GM19372 (cell line): ENCODE measurements around the gene ERLEC1.
"Not testable (repeated sequence)": the region's sequence is repeated elsewhere in the genome, so short reads cannot be mapped to it uniquely, and the experiment has no call there.

Experiments
- ATAC-seq: cut with Tn5 transposase; IDR thresholded peaks from one replicate; pipeline ENCODE4 v1.9.1; 2021; ENCODE audit warnings: mild to moderate bottlenecking, low read depth, moderate library complexity; ENCODE audit not compliant: unreplicated experiment

Gene ERLEC1

DNA sequence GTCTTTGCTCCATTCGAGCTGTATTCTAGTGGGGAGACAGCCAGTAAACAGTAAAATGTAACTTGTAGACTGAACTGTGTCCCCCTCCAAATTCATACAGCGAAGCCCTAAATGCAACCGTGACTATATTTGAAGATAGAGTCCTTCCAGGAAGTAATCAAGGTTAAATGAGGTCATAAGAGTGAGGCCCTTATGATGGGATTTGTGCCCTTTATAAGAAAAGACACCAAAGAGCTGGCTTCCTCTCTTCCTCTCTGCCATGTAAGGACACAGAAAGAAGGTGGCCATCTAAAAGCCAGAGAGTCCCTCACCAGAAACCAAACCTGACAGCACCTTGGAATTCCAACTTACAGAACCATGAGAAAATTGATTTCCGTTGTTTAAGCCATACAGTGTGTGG is 41.5 kb downstream of the ERLEC1 start:
- no peak for ATAC-seq

DNA sequence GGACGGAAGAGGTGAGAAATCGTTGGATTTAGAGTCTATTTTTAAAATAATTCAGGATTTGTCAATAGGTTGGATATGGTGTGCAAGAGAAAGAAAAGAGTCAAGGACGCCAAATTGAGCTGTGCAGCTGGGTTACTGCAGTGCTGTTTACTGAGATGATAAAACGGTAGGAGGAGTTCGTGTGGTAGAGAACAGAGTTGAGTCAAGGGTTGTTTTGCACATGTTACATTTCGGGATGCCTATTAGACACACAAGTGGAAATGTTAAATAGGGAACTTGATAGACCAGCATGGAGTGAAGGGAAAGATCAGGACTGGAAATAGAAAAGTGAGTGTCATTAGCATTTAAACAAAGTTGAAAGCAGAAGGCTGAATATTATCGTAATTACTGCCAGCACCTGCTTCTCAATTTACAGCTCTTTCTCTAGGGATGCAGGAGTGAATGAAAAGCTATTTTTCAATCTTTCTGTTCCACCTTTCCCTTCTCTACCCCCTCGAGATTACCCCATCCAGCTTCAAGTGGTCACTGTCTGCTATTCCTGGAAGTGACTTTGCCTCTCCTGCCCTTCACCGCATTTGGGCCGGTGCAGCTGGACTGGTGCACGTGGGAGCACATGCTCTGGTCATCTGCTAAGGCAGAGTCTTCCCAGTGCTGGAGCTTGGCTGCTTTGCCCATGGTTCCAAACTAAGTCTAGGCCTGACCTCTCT is 42.6 kb downstream of the ERLEC1 start:
- ATAC-seq: no peak

DNA sequence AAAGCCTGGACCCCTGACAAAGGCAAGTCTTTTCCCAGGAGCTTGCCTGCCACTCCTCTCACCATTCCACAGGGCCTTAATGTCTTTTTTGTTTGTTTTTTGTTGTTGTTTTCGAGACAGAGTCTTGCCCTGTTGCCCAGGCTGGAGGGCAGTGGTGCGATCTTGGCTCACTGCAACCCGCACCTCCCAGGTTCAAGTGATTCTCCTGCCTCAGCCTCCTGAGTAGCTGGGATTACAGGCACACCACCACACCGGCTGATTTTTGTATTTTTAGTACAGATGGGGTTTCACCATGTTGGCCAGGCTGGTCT is 43.1 kb downstream of the ERLEC1 start:
- ATAC-seq: not testable (repeated sequence)

DNA sequence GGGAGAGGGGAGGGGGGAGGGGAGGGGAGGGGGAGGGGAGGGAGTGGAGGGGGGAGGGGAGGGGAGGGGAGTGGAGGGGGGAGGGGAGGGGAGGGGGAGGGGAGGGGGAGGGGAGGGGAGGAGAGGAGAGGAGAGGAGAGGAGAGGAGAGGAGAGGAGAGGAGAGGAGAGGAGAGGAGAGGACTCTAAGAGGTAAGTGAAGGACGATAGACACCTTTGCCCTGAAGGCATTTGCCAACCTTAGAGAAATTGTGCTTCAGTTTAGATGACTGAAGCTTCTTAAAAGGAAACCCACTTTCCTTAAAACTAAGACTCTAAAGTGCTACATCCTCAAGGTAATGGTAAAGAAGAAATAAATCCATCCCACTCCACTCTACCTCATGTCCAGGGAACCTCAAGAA is 53.7 kb downstream of the ERLEC1 start:
- no peak for ATAC-seq

DNA sequence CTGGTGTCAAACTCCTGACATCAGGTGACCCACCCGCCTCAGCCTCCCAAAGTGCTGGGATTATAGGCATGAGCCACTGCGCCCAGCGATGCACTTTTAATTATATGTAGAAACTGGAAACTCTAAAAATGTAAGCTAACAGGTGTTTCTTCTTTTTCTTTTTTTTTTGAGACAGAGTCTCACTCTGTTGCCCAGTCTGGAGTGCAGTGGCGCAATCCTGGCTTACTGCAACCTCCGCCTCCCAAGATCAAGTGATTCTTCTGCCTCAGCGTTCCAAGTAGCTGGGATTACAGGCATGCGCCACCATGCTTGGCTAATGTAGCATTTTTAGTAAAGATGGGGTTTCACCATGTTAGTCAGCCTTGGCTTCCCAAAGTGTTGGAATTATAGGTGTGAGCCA is 54.8 kb downstream of the ERLEC1 start:
- not testable (repeated sequence) for ATAC-seq

DNA sequence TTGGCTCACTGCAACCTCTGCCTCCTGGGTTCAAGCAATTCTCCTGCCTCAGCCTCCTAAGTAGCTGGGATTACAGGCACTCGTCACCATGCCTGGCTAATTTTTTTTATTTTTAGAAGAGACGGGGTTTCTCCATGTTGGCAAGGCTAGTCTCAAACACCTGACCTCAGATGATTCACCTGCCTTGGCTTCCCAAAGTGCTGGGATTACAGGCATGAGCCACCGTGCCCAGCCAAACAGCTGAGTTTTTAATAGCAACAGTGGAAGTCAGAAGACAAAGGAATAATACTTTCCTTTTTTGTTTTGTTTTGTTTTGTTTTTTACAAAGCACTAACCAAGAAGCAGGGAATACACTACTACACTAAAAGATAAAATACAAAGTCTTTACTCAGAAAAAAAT is 56.0 kb downstream of the ERLEC1 start:
- no peak for ATAC-seq

DNA sequence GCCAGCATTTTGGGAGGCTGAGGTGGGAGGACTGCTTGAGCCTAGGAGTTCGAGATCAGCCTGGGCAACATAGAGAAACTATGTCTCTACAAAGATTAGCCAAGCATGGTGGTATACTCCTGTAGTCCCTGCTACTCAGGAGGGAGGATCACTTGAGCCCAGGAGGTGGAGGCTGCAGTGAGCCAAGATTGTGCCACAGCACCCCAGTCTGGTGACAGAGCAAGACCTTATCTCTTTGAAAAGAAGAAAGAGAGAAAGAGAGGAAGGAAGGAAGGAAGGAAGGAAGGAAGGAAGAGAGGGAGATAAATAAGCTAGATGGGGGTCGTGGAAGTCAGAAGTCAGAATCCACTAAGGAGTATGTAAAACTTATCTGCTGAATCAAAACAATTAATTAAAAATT is 56.8 kb downstream of the ERLEC1 start:
- ATAC-seq: no peak

DNA sequence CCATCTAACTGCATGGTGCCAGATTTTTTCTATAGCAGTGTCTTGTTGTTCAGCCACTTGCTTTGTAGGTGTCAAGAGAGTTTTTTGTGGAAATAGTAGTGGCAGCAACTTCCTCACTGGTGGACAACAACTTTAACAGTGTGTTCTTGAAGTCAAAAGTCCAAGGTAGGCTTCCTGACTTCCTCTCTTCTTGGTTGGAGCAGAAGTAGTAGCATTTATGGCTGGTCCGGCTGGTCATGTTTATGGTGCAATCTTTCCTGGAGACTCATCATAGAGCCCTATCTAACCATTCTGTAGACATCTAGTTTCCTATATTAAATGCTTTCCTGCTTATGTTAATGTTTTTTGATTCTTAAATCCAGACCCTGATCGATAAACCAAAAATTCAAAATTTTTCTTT is 61.2 kb downstream of the ERLEC1 start:
- no peak for ATAC-seq

DNA sequence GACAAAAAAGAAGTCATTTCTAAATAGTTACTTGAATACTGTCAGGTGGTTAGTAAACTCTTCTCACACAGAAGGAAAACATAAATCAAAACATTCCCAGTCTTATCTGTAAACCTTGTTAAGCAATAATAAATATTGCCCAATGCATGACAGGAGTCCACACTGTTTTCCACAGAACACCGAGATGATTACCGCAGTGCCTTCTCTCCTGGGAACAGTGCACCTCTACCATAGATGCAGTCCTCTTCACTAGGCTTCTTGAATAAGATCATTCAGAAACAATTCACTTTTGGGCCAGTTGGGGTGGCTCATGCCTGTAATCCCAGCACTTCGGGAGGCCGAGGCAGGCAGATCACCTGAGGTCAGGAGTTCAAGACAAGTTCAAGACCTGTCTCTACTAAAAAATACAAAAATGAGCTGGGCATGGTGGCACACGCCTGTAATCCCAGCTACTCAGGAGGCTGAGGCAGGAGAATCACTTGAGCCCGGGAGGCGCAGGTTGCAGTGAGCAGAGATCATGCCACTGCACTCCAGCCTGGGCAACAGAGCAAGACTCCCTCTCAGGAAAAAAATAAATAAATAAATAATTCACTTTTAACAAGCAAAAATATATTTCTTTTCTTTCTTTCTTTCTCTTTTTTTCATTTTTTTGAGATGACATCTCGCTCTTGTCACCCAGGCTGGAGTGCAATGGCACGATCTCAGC is 64.4 kb downstream of the ERLEC1 start:
- not testable (repeated sequence) for ATAC-seq

DNA sequence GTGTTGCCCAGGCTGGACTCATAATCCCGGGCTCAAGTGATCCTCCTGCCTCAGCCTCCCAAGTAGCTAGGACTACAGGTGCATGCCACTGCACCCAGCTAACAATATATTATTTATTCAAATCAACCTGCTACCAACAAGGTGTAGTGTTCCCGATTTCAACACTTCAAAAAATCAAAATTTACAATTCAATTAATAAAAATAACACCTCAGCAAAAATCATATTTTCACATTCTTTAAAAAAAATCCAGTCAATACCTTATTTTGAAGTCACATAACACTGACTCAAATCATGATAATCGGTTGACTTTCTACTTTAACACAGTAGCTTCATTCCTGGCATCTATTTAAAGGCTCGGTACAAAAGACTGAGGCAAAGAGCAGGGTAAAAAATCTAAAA is 65.7 kb downstream of the ERLEC1 start:
- ATAC-seq: no peak

DNA sequence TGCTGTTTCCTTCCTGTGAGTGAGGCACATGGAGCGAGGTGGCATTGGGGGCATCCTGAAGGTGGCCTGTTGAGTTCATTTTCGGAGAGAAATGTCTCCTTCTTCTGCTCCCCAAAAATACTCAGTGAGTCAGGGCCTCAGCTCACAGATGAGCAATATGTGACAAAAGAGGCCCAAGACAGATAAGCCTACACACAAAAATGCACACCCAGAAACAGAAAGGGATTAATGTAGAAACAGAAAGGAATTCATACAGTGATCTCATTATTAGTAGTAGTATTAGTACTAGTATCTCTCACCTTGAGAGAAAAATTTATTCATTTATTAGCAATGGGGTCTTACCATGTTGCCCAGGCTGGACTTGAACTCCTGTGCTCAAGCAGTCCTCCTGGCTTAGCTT is 67.8 kb downstream of the ERLEC1 start:
- no peak for ATAC-seq

DNA sequence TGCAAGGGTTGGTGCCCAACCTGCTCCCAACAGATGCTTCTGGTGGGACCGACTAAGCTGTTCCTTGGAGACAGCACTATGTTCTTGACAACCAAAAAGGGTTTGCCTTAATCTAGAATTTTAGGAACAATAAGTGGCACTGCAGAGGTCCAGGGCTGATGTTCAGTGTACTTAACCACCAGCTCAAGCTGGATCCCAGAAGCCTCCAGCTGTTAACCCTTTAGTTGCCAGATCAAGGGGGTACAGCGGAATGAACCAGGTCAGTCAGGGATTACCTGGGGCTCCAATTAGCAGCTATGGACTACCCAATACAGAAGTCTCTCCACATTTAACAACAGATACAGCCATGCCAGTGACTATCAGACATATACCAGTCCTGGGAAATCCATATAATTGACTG is 69.4 kb downstream of the ERLEC1 start:
- no peak for ATAC-seq

DNA sequence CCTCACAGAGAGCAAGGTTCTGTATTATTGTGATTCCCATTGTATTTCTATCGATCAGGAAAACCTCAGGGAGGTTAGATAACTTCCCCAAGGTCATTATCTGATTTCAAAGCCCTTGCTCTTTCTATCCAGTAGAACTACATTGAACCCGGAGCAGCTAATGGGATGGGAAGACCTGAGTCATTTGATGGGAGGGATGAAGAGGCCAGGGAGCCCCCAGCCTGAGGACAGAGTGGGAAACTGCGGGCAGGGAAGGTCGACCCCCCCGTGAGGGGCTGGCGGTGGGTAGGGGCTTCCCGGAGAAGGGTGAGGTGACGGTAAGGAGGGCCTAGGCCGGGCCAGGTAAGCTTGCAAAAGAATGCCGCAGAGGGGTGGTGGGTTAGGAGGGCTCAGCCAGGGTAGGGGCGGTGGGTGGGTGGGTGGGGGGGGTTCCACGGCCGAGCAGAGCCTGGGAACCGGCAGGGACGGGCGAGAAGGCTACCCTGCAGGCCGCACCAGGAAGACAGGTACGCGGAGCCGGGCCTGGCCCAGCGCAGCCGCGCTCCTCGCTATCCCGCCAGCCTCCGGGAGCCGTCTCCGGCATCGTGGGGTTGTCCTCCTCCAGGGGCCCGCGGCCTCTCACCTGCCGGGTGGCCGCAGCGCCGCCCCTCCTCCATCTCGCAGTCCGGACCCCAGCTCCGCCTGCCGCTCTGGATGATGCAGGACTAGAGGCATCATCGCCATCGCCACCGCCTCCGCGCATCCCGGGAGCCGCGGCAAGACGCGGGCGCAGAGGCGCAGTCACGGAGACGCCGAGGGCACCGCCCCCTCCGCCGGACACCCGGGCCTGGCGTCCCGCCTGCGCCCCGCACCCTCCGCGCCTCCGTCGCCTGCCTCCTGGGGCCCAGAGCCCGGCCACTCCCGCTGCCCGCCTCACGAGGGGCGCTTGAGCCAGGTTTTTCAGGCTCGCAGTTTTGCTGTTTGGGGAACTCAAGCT is 72.7 kb downstream of the ERLEC1 start, which contains the start of gene GPR75:
Gene GPR75, minus strand, starts transcription at position 762 of the 976 bp plus-strand sequence. CDS start 5,211 bp downstream, outside the sequence.
- no peak for ATAC-seq

DNA sequence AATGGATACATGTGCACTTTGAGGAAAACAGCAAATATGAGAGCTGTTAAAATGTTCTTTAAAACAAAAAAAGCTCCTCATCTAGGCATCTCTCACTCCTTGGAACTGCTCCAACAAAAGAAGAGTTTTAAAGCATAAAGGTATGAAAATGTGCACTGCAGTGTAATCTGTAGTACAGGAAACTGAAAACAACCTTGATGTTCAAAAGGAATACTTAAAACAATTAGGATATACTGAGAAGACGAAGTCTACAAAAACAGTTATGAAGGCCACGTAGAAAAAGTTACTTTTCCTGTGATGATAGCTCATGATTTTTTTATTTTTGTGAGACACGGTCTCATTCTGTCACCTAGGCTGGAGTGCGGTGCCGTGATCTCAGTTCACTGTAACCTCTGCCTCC is 75.0 kb downstream of the ERLEC1 start:
- no peak for ATAC-seq

DNA sequence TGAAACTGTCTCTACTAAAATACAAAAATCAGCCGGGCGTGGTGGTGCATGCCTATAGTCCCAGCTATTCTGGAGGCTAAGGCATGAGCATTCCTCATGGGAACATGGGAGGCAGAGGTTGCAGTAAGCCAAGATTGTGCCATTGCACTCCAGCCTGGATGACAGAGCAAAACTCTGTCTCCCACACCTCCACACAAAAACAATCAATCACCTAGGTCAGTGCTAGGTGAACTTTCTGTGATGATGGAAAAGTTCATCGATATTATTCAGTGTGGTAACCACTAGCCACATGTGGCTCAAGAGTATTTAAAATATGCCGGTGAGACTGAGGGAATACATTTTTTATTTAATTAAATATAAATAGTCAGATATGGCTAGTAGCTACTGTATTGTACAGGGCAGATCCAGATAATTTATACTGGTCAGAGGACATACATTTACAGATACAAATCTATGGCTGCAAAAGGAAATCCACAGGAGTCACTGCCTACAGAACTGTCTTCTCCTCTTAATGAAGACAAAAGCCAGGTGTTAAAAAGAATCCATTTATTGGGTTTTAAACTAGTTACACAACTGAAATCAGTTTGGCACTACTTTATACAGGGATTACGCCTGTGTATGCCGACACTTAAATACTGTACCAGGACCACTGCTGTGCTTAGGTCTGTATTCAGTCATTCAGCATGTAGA is 76.8 kb downstream of the ERLEC1 start:
- no peak for ATAC-seq

DNA sequence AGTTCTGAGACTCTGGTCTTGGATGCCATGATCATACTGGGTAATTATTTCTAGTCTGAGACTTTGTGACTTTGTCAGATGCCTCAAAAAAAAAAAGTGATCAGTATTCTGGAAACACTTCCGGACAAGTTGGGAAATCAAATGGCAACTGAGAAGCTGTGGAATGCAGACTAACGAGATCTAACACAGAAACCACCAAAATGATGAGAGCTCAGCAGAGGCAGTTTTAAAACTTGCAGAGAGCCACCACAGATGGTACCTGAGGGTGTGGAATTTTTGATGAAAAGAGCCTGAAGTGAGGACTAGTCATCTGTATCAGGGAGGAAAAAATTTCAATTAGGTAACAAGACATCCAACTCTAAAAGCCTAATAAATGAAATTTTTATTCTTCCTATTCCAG is 78.4 kb downstream of the ERLEC1 start:
- ATAC-seq: no peak

DNA sequence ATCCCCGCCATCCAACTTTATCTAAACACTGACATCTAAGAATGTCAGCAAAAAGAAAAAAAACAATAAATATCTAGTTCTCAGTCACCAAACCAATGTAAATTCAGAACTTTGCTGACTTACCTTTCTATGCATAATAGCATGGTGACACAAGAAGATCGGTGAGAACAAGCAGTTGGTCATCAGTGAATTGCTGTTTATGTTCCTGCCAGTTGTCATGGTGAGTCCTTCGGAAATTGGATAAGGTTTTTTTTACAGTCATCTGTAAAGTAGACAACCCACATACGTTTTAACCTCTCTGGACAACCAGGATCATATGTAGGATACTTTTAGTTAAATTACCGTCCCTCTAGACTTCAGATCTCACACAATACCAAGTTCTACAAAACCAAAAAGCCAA is 79.1 kb downstream of the ERLEC1 start:
- no peak for ATAC-seq

DNA sequence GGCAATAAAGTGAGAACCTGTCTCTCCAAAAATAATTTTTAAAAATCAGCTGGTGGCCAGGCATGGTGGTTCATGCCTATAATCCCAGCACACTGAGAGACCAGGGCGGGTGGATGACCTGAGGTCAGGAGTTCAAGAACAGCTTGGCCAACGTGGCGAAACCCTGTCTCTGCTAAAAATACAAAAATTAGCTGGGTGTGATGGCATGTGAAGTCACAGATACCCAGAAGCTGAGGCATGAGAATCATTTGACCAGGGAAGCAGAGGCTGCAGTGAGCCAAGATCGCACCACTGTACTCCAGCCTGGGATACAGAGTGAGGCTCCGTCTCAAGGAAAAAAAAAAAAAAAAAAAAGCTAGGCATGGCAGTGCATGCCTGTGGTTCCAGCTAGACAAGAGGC is 80.3 kb downstream of the ERLEC1 start:
- ATAC-seq: no peak

DNA sequence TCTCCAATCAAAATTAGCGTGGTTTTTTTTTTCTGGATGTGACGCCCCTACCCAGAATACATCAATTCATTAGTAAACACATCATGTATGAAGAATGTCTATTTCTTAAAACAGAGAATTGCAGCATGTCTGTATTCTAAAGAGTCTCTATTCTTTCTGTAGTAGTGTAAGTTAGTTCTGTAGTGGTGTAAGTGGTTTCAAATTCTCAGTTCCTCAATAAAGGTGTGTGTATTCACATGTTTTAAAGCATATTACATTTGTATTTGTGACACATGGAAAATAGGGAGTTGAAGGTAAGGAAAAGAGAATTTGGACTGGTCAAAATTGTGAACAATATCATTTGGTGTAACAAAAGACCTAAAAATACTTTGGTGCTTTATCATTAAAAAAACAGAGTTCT is 80.9 kb downstream of the ERLEC1 start:
- ATAC-seq: no peak
